HG03378 (cell line): ENCODE data around the gene CAMK2G.
"Not testable (repeated sequence)": the region's sequence is repeated elsewhere in the genome, so short reads cannot be mapped to it uniquely, and the experiment has no call there.

ENCODE experiments used
- ATAC-seq: cut with Tn5 transposase; IDR thresholded peaks from one replicate; pipeline ENCODE4 v1.9.1; 2021; ENCODE audit warnings: mild to moderate bottlenecking, moderate library complexity; ENCODE audit not compliant: unreplicated experiment

Gene CAMK2G

DNA sequence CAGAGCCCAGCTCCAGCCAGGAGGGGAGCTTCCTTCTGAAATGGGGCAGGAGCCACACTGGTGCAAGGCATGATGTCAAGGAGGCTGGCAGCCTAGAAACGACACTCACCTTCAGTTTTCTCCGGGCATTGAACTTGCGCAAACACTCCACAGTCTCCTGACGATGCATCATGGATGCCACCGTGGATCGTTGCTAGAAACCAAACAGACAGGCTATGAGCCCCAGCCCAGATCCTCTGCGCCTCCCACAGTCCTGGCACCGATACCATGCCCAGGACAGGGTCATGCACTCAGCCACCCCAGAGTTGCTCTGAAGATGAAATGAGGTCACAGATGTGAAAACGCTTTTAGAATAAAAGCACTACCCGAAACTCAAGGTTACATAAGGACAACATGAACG, 32.0 kb downstream of the CAMK2G start:
- no peak for ATAC-seq

DNA sequence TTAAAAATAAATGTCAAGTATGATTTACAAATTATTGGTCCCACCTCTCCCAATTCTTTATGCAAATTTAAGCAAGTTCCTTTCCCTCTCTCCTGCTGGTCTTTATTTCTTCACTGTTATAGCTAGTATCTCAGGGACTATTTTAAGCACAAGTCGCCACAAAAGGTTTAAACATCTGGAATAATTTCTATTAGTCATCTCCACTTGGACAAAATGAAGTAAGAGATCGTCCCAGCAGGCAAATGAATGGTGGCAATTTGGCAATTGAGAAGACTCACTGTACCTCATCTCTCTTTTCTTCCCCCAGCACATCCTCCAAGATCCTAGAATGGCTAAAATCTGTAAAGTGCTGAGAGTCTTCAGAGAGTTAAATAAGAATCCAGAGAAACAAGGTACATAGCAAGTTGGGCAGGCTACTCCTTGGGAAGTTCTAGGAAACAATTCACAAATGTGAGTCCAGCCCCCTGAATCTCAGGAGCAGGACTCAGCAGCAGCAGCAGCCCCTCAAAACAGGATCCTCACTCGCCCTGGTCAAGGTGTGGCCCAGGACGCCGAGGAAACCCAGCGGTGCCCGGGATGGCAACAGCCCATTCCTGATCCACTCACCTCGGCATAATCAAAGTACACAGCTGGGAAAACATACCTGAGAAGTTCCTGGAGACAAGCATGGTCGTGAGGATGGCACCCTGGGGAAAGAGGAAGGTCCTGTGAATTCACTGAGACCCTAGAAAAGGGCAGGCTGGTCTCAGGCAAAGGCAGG, 32.6 kb downstream of the CAMK2G start:
- no peak for ATAC-seq

DNA sequence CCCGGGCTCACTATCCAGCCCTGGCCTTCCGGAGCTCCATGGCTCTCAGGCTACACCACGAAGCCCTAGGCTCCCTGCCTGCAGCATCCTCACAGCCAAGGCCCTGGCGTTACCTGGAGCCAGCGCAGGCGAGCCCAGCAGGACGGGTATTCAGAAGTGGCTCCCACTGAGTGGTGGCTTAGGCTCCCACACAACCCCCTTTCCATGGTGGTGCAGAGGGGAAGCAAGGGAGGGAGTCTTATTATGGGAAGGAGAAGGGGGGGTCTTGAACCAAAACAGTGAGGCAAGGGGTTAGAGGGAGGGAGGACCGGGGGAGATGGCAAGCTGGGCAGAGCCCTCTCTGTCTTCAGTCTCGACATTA, 33.3 kb downstream of the CAMK2G start:
- ATAC-seq: no peak

DNA sequence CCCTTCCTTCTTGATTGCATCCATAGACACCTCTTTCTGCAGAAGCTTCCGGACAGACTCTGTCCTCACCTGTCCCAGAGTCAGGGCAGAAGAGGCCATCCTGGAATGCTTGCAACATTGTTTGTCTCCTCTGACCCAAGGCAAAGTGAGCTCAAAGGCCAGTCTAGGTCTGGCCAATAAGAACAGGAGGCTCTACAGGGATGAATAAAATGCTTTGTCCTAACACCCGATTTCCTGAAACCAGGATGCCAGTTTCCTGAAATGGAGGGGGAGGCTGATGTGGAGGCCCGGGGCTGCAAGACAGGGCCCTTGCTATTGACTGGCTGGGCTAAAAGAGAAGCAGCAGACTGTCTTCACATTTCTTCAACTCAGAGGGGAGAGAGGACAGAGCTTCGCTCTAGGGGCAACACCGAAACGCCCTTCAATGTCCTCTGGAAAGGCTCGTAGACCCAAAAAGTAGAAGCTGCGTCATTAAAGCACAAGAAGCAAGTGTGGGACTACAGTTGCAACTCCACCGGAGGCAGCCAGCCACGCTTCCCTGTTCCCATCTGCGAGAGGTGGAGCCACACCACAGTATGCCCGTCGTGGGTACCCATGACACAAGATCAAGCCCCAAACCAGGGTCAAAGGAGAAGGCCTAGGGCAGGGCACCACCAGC, 33.8 kb downstream of the CAMK2G start:
- ATAC-seq: no peak

DNA sequence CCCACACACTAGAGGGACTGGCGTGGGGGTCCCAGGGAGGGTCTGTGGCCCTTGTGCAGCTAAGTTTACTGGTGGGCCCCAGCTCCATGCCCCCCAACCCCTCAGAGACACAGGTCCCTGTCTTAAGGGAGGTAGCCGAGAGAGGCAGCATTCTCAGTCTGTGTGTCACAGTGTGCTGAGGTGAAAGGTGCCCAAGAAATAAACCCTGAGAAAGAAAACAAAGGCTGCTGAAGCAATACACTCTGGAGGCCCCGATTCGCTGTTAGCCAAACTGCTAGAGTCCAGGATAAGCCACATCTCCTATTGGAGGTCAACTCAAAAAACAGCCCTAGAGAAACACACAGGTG, 34.3 kb downstream of the CAMK2G start:
- ATAC-seq: no peak

DNA sequence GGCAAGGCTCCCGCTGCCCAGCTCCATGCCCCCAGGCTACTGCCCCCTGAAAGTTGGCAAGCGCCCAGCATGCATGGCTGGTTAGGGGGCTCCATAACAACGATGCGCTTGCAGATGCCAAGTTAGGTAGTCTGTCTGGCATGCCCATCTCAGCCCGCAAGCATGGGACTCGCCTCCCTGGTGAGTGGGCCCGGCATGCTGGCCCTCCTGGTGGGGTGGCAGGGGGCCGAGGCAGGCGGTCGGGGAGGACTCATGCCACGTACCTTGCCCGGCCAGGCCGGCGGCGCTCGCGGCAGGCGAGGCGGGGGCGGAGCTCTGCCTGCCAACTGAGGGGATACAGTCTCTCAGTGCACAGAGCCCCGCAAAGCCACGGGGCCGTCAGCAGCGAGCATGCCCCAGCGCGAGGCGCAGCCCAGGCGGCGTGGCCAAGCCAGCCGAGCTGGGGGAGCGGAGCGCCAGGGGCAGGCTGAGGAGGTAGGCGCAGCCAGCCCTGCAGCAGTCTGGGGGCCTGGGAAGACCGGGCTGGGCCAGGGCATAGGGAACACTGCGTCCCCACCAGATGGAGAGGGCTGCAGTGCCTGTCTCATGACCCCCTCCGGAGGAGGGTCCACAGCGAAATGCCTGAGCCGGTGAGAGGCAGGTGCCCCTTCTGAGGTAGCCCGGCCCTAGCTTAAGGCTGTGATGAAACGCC, 34.9 kb downstream of the CAMK2G start:
- no peak for ATAC-seq

DNA sequence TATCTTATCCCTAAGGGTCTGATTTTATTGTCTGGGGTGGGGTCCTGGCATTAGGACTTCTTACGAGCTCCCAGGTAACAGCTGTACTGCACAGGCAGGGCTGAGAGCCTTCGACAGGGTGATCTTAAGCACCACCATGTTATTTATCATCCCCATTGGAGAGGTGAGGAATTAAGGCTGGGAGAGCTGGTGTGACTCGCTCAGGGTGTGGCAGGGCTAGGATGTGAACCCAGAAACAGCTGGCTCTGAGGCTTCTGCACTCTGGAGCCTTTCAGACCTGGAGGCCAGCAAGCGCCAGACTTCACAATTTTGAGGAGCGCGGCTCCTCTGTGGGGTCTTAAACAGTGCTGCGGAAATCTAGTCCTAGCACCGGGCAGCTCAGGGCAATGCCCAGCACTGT, 35.5 kb downstream of the CAMK2G start:
- no peak for ATAC-seq

DNA sequence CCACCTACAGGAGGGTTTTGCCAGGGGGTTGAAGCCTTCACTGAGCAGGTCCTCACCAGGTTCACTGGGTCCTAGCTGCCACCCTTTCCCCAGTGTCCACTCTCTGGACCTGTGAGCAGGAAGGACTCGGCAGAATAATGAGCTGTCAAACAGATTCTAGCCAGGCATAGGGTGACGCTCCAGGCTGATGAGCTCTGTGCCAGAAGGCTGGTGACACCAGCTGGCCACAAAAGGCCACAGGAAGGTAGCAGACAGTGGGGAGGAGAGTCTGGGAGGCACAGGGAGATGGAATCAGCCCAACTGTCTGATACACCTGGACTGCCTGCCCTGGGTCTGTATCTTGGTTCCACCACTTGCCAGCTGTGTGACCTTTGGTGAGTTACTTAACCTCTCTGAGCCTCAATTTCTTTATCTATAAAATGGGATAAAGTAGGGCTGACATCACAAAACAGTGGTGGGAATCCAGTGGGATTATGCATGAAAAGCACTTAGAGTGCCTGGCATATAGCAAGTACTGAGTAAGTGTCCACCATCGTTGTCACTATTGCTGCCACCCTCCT, 36.3 kb downstream of the CAMK2G start:
- no peak for ATAC-seq

DNA sequence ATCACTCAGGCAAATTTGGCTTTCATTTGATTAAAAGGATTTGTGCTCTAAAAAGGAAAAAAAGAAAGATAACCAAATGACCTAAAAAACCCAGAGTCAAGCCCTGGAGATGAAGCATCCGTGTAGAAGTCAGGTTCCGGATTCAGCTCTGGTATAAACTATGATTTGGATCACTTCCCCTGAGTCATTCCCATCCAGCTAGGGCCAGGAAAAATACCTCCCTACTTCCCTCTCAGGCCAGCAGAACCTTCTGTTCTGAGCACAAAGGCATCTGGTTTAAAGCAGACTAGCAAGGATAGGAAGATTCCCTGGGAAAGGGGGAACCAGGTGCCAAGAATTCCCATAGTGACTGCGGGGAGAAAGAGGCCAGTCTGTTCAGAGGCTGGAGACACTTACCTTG, 37.3 kb downstream of the CAMK2G start:
- no peak for ATAC-seq

DNA sequence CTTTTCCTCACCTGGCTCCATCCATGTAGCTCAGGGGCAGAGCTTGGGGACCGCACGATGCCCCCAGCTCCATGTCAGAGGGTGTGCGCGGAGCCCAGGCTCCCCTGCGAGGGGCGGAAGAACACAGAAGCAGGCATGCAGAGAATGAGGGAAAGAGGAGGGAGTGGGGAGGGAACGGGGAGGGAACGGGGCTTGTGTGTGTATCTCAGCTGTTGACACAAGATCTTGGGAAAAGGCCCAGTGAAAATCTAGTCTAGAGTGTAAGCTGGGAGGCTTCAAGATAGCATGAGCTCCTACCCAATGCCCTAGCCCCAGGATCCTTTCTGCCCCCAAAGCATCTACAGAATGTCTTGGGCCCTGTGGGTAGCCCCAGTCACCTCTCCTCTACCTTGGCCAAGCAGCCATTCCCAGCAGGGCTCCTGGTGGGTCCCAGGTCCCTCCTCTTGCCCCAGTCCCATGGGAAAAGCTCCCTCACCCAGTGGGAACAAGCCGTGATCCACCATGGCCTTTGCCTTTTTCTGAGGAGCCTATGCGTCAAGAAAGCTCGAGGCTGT, 37.9 kb downstream of the CAMK2G start:
- no peak for ATAC-seq

DNA sequence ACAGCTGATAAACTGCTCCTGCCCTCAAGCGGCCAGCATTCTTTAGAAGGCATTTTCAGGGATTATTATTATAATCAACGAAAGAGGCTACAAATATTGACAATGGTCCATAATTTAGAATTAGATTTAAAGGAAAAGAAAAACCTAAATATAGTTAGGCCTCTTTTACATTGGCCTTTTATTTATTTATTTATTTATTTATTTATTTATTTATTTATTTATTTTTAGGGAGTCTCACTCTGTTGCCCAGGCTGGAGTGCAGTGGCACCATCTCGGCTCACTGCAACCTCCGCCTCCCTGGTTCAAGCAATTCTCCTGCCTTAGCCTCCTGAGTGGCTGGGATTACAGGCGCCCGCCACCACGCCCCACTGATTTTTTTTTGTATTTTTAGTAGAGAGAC, 45.3 kb downstream of the CAMK2G start:
- not testable (repeated sequence) for ATAC-seq

DNA sequence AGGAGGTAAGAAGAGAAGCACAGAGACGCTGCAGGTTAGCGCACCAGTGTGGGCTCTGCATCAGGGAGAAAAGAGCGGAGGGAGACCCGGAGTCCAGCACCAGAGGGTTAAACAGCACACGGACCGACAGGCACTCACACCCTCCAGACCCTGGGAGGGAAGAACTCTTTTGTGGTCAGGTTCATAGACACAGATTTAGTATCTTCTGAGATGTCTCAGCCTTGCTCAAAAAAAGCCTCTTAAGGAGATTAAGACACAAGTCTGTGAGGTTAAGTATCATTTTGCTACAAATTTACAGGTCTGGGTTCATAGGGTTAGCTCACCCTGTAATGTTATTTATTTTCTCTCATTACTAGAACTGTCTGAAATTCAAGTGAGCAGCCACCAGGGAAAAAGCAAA, 46.2 kb downstream of the CAMK2G start:
- ATAC-seq: no peak

DNA sequence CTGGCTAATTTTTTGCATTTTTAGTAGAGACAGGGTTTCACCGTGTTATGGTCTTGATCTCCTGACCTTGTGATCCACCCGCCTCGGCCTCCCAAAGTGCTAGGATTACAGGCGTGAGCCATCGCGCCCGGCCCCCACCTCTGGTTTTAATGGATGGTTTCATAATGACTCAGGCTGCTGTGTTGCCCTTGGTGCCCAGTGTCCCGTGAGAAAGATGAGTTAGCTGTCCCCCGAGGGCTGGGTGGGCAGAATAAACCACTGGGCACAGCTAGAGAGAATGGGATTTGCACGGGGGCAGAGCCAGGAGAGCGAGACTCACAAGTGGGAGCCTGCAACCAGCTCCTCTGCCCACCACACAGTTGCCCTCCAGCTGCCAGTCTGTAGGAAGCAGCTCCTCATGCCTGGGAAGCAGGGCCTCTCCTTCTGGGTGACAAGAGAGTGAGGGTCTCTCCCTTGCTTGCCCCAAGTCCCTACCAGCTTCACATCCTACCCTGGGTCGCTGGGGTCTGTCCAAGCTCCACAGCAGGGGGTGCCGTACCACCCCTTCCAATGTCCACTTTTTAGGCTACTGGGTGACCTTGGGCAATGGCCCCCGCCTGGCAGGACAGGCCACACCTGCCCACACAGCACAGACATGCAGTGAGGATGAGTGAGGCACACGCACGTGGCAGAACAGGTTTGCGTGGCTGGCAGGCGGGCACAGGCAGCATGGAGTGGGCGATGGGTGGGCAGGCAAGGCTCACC, 46.8 kb downstream of the CAMK2G start:
- no peak for ATAC-seq

DNA sequence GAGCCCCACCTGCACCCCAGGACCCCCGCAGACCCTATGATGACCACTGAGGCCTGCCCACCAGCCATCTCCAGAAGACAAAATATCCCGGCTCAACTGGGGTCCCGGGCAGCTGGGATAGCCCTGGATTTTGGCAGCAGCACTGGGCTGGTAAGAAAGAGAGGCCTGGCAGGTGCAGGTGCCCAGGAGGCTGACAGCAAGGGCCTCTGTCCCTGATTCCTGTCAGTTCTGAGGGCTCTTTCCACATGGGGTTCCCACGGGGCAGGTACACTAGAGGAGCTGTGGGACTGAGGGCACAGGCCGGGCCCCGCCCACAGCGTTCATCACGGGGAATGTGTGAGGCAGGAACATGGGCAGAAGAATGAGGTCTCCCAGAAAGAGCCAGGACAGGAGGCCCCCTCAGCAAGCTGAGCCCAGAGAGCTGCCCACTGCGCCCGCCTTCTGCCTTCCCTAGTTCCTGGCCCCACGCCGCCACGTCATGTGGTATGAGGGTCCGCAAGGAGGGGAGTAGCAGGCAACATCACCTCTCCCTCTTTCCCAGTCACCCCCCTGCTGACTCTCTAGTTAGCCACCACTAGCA, 50.1 kb downstream of the CAMK2G start:
- ATAC-seq: no peak

DNA sequence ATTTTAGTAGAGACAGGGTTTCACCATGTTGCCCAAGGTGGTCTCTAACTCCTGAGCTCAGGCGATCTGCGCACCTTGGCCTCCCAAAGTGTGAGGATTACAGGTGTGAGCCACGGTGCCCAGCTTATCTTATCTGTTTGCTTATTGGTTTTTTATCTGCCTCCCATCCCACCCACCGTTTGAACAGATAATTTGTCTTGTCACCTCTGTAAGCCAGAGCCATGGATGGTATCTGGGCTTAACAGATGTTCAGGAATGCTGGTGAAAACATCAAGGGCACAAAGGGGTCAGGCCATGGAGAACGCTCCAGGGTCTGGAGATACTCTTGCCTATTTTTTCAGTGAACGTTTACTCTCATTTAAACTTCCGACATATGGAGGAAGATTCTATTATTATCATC, 51.0 kb downstream of the CAMK2G start:
- no peak for ATAC-seq

DNA sequence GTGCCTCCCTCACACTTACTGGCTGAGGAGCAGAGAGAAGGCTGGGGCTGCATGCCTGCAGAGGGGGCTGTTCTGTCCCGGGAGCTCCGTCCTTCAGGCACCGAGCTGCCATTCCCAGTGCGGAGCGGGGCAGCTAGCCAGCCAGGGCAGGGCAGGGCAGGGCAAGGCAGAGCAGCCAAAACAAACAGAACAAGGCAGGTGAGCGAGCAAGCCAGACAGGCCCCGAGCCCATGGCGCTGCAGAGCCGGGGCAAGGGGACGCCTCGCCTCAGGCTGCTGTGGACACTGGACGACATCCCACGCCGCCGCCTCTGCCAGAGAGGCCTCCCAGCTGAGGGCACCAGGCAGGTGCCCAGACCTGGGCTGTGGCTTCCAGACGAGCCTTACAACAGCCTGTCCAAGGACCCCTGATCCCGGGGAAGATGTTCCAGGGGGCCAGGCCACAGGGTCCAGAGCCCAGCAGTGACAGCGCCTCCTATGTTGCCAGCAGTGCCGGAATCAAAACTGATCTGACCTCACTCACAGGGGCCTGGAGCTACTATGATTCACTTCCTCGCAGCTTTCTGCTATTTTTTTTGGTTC, 54.8 kb downstream of the CAMK2G start:
- no peak for ATAC-seq

DNA sequence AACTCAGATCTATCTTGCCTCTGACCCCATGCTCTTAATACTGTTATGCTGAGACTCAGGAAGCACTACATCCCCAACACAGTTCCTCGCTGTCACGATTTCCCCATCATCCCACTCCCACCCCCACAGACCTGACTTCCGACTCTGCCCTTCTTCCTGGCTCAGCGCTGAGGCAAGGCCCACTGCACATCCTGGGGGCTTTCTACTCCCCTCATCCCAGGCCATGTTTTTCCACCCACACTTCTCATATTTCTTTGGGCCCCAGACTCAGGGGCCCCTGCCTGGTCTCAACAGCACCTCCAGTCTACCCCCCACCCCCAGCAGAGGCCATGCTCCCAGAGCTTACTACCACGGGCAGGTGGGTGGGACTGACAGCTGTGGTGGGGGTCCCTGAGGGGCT, 55.3 kb downstream of the CAMK2G start:
- no peak for ATAC-seq

DNA sequence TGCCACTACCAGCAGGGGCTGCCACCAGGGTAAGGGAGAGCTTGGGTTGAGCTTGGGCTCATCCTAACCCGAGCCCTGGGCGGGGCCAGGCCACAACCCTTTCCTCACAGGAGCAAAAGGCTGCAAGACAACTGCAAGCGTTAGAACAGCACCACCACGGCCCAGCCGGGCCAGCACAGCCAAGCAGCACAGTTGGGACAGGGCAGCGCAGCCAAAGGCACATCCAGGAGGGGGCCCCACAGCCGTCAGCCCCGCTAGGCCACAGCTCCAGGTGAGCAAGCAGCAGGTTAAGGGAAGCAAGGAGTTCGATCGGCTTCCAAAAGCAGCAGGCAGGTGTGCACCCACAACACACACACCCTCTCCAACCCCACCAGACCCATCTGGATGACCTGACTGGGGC, 56.0 kb downstream of the CAMK2G start:
- ATAC-seq: no peak

DNA sequence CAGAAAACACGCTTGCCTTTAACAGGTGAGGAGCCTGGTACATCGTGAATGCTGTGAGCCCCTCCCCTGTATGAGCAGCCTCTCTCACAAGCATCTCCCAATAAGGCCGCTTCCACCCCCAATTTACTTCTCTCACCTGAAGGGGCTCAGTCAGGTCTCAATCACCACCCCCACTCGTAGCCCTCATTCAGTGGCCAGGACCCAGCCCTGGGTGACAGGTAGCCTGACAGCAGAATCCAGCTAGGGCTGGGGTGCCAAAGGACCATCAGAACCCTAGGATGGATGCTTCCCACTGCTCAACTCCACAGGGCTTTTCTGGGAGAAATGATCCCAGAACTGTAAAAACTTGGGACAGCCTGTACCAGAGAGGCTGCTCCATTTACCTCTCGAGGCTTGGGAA, 56.5 kb downstream of the CAMK2G start:
- no peak for ATAC-seq
